ENCODE results near the gene SRSF10. TPM values are rescaled to one million over a fixed set of nuclear protein-coding genes. Genes with fewer than 3 reads are reported as not detected.
"Not testable (repeated sequence)": the region's sequence is repeated elsewhere in the genome, so short reads cannot be mapped to it uniquely, and the experiment has no call there.

SRSF10 gene
- total and polyA plus RNA-seq, 9 of the 15 experiments (the other 6 are each of a cell fraction or from before 2014, with no cell fraction given), result 154 to 264 (median 205) TPM

DNA sequence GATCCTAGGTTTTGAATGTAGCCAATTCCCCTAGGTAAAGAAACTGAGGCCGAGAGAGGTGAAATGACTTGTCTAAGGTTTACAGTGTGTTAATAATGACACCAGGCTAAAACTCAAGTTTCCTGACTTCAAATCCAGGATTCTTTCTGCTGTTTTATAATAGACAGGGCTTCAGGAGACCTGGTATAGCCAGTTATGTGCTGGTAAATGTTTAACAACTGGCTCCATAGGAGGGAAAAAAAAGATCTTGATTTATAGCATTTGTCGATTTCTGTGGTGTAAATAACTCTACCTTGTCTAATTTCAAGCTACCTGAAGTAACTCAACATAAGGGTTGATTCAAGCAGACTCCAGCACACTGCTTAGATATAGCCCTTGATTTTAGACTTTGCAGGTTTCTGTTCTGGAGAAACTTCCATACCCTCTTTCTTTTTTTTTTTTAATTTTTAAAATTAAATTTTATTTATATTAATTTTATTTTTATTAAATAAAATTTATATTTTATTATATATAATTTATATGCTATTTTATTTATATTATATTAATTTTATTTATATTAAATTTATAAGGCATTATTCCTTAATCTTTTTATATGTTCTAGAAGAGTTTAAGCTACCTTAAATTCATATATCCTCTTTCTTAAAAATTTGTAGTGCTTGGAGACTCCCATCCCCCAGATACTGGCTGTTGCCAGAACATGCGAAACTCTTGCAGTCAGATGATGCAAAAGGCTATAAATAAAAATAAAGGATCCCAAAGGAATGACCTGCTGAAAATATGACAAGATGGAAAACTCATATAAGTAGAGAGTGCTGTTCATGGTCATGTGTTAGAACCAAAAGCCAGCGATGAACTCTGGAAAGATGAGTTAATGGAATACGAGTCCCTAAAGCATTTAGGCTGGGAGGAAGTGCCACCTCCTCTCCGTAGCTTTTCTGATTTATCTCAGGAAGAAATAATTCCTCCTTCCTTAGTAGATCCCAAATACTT lies 35.4 kb upstream of the SRSF10 start:
- FAIRE-seq, result no peak
- ChIA-PET CTCF (ENCODE audit: low intra/inter-chr PET ratio) (no interaction called here), POLR2A (interaction anchor here (0.7 kb wide), 1 partner anchor 14 kb away, joined by 4 read pairs; no protein-coding TSS in a partner anchor)
- Histone ChIP-seq H3K9me3 (replicated peaks; ENCODE audit: control insufficient read depth, insufficient read depth, low read depth, low read length) (no peaks in the 10 kb centered on the region), H3K4me3 (no peak overlapping the region), H3K4me2 (ENCODE audit: insufficient read depth, low read length) (no peak overlapping the region), H3K79me2 (ENCODE audit: control insufficient read depth, insufficient read depth, low read length) (no peaks in the 10 kb centered on the region), H3K36me3 (ENCODE audit: control insufficient read depth, insufficient read depth, low read length) (no peaks in the 10 kb centered on the region), H3K4me1 (replicated peaks in 1 of 2; ENCODE audit: control insufficient read depth in 2 of 2, insufficient read depth in 2 of 2, low read length in 2 of 2) (peaks cover 6 to 9% of the 10 kb centered on the region in 2 experiments; a peak in 3 of 5 replicates), H3K27me3 (ENCODE audit: control insufficient read depth in 2 of 2, insufficient read depth in 2 of 2, low read length in 2 of 2) (peaks cover 27 to 34% of the 10 kb centered on the region in 2 experiments), H2AFZ (ENCODE audit: low read depth, low read length) (no peak overlapping the region), H3K9me1 (ENCODE audit: control insufficient read depth, insufficient read depth, low read length) (no peaks in the 10 kb centered on the region), H3K27ac (ENCODE audit: extremely low read depth, low read depth, low read length) (no peak overlapping the region), H4K20me1 (replicated peaks; ENCODE audit: control insufficient read depth, insufficient read depth, low read length) (no peaks in the 10 kb centered on the region), H3K9ac (ENCODE audit: insufficient read depth in 1 of 2, low read depth in 2 of 2, low read length in 2 of 2) (no peak overlapping the region)
- BruUV-seq (replicated peaks), result no TSS peak
- peak in 1 of 4 experiments; percentile 3 for DNase-seq (ENCODE audit: extremely low read depth in 1 of 4, low spot score in 3 of 4)
- intact Hi-C loops (cut with micrococcal nuclease) (no loop called here), in situ Hi-C loops (cut with MboI) (no loop called here)
- WGBS (ENCODE audit: insufficient coverage, low coverage, missing lambda C conversion rate), result 9% methylated on average over 6 of the region's 6 CpGs
- TF ChIP-seq NFIC (IDR thresholded peaks at IDR 0.05) (no peak), FOS (IDR thresholded peaks at IDR 0.05; ENCODE audit: extremely low read depth, insufficient read length) (no peak)
- no peak for ATAC-seq

DNA sequence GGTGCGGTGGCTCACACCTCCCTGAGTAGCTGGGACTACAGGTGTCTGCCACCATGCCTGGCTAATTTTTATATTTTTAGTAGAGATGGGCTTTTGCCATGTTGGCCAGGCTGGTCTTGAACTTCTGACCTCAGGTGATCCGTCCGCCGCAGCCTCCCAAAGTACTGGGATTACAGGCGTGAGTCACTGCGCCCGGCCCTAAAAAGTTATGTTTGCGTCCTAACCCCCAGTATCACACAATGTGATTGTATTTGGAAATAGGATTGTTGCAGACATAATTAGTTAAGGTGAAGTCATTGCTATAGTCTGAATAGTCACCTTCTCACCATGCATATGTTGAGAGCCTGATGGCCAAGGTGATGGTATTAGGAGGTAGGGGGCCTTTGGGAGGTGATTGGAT lies 32.8 kb upstream of the SRSF10 start:
- H3K4me3 ChIP-seq; H3K79me2 ChIP-seq (ENCODE audit: control insufficient read depth, insufficient read depth, low read length); in situ Hi-C loops (cut with MboI); FAIRE-seq; DNase-seq (ENCODE audit: extremely low read depth in 1 of 4, low spot score in 3 of 4); H3K4me2 ChIP-seq (ENCODE audit: insufficient read depth, low read length); H3K9me1 ChIP-seq (ENCODE audit: control insufficient read depth, insufficient read depth, low read length); H3K36me3 ChIP-seq (ENCODE audit: control insufficient read depth, insufficient read depth, low read length); intact Hi-C loops (cut with micrococcal nuclease); H3K9ac ChIP-seq (ENCODE audit: insufficient read depth in 1 of 2, low read depth in 2 of 2, low read length in 2 of 2); H2AFZ ChIP-seq (ENCODE audit: low read depth, low read length); H3K4me1 ChIP-seq (replicated peaks in 1 of 2; ENCODE audit: control insufficient read depth in 2 of 2, insufficient read depth in 2 of 2, low read length in 2 of 2); ATAC-seq; BruUV-seq (replicated peaks); H4K20me1 ChIP-seq (replicated peaks; ENCODE audit: control insufficient read depth, insufficient read depth, low read length); CTCF ChIA-PET (ENCODE audit: low intra/inter-chr PET ratio); H3K27ac ChIP-seq (ENCODE audit: extremely low read depth, low read depth, low read length); POLR2A ChIA-PET; H3K9me3 ChIP-seq (replicated peaks; ENCODE audit: control insufficient read depth, insufficient read depth, low read depth, low read length): not testable (repeated sequence)
- H3K27me3 ChIP-seq (ENCODE audit: control insufficient read depth in 2 of 2, insufficient read depth in 2 of 2, low read length in 2 of 2), result peaks cover 38 to 47% of the 10 kb centered on the region in 2 experiments
- 3% methylated on average over 8 of the region's 8 CpGs for WGBS (ENCODE audit: insufficient coverage, low coverage, missing lambda C conversion rate)

Data from K562 (cell line).